Measurements from ENCODE around the gene ZNF554.

The ZNF554 gene

GRCh38 chr19:2877398-2878331, 58.0 kb downstream of the ZNF554 start:
- DNase-seq, result no peak

- DNase-seq, result no peak
Measured at GRCh38 chr19:2883686-2884439, 64.2 kb downstream of the ZNF554 start.

- no peak for DNase-seq
Measured at GRCh38 chr19:2885736-2886135, 66.1 kb downstream of the ZNF554 start.
